ENCODE measurements around the gene C1orf21. TPM values are rescaled to one million over a fixed set of nuclear protein-coding genes. Genes with fewer than 3 reads are reported as not detected.

The C1orf21 gene
- total and polyA plus RNA-seq, 10 donors = 9.7 to 60.4 (median 26.7) TPM

DNA sequence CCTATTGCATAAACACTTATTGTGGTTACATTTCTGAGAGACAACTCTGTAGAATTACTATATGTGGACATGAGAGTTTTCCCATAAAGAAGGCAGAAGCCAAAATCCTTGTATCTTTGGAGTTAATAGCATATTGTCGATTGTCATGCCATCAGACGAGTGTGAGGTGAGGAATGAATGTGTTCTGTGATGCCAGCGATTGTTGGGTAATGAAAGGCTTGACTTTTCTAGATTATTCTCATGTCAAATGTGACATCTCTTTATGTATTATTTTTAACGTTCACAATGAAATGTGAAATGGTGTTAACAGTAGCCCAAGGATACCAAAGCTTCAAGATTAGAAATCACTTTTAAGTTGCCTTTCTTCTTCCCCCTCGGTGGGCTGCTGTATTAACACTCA lies 84.9 kb downstream of the C1orf21 start:
- DNase-seq = no peak
- no peak overlapping the region for H3K27ac ChIP-seq
- no peaks in the 10 kb centered on the region for H3K36me3 ChIP-seq
- H3K27me3 ChIP-seq (replicated peaks in 1 of 7) = no peaks in the 10 kb centered on the region
- intact Hi-C loops (cut with DNase I; ENCODE audit: low total_unique reads) = no loop called here
- H3K4me1 ChIP-seq = no peaks in the 10 kb centered on the region
- peaks cover 0 to 30% (median 18%) of the 10 kb centered on the region in 8 donors for H3K9me3 ChIP-seq
- no peak overlapping the region for H3K4me3 ChIP-seq
- WGBS, 5 donors = 86 to 89% (median 89%) methylated on average over 5 of the region's 5 CpGs
- TF ChIP-seq, protein P1, sequence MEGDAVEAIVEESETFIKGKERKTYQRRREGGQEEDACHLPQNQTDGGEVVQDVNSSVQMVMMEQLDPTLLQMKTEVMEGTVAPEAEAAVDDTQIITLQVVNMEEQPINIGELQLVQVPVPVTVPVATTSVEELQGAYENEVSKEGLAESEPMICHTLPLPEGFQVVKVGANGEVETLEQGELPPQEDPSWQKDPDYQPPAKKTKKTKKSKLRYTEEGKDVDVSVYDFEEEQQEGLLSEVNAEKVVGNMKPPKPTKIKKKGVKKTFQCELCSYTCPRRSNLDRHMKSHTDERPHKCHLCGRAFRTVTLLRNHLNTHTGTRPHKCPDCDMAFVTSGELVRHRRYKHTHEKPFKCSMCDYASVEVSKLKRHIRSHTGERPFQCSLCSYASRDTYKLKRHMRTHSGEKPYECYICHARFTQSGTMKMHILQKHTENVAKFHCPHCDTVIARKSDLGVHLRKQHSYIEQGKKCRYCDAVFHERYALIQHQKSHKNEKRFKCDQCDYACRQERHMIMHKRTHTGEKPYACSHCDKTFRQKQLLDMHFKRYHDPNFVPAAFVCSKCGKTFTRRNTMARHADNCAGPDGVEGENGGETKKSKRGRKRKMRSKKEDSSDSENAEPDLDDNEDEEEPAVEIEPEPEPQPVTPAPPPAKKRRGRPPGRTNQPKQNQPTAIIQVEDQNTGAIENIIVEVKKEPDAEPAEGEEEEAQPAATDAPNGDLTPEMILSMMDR (IDR thresholded peaks at IDR 0.05 in 8 of 11, conservative IDR thresholded peaks at IDR 0.05 in 3 of 11) = no peak
- no peak for TF ChIP-seq POLR2A (IDR thresholded peaks at IDR 0.05)
- no peak for TF ChIP-seq POLR2AphosphoS5 (IDR thresholded peaks at IDR 0.05)

DNA sequence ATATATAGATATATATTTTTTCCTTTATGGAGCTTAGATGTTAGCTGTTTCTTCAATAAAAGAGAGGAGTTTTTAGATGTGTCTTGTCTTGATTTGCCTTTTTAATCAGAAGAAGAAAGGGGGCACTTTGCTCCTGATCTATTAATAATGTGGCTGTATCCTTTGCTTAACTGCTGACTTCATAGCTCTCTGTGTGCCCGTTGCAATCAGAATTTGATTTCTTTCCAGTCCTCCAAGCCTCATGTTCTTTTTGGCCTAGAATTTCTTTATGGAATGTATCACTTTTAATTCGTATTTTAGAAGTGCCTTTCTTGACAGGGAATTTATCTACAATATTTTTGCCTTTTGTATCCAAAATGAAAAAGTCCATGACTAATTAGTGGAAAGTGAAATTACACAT lies 85.3 kb downstream of the C1orf21 start:
- intact Hi-C loops (cut with DNase I; ENCODE audit: low total_unique reads) = no loop called here
- DNase-seq = no peak
- H3K9me3 ChIP-seq = peaks cover 0 to 30% (median 18%) of the 10 kb centered on the region in 8 donors
- H3K27me3 ChIP-seq (replicated peaks in 1 of 7) = no peaks in the 10 kb centered on the region
- H3K4me1 ChIP-seq = no peaks in the 10 kb centered on the region
- WGBS, 5 donors = 62 to 80% (median 72%) methylated on average over 2 of the region's 2 CpGs
- no peak overlapping the region for H3K27ac ChIP-seq
- no peaks in the 10 kb centered on the region for H3K36me3 ChIP-seq
- TF ChIP-seq, protein P1 (IDR thresholded peaks at IDR 0.05 in 8 of 11, conservative IDR thresholded peaks at IDR 0.05 in 3 of 11) = no peak
- TF ChIP-seq POLR2A (IDR thresholded peaks at IDR 0.05) = no peak
- no peak for TF ChIP-seq POLR2AphosphoS5 (IDR thresholded peaks at IDR 0.05)
- H3K4me3 ChIP-seq = no peak overlapping the region

DNA sequence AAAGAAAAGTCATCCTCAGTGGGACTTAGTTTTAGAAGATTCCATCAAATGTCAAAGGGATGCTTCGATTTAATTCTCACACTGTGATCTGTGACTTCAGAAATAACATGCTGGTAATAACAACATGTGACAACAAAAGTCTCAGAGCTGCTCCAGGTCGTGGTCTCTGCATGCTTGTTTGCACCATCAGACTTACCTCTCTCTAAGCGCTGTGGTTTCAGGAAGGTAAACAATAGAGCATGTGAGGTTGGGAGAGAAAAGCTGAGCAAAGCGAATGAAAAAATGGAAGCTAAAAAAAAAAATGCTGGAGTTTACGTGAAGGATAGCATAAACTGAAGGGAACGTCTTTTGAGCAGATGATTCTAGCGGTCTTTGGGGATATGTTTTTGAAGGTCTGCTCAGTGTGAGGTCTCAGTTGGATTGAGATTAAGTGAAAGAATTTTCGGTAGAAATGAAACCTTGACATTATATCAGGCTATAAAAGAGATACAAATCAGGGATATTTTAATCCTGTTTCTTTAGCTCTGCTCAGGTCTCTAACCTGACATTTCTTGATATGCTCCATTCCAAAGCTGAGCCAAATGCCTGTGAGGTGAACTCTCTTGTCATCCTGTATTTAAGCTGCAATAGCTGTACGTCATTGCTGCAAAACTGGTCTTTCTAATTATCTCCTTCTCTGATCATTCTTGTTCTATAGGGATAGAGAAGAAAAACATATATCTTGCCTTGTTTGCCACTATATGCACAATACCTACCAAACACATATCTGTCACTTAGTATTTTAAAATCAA lies 86.5 kb downstream of the C1orf21 start:
- H3K4me1 ChIP-seq = no peaks in the 10 kb centered on the region
- 85 to 93% (median 91%) methylated on average over 9 of the region's 9 CpGs for WGBS, 5 donors
- H3K4me3 ChIP-seq = no peak overlapping the region
- TF ChIP-seq POLR2AphosphoS5 (IDR thresholded peaks at IDR 0.05) (no peak), POLR2A (IDR thresholded peaks at IDR 0.05) (no peak)
- TF ChIP-seq, protein P1 (IDR thresholded peaks at IDR 0.05 in 8 of 11, conservative IDR thresholded peaks at IDR 0.05 in 3 of 11) = no peak
- intact Hi-C loops (cut with DNase I; ENCODE audit: low total_unique reads) = no loop called here
- H3K27ac ChIP-seq = no peak overlapping the region
- H3K36me3 ChIP-seq = peaks cover 0 to 7% (median 0%) of the 10 kb centered on the region in 6 donors
- no peak for DNase-seq
- H3K9me3 ChIP-seq = peaks cover 0 to 30% (median 18%) of the 10 kb centered on the region in 8 donors
- H3K27me3 ChIP-seq (replicated peaks in 1 of 7) = no peaks in the 10 kb centered on the region

DNA sequence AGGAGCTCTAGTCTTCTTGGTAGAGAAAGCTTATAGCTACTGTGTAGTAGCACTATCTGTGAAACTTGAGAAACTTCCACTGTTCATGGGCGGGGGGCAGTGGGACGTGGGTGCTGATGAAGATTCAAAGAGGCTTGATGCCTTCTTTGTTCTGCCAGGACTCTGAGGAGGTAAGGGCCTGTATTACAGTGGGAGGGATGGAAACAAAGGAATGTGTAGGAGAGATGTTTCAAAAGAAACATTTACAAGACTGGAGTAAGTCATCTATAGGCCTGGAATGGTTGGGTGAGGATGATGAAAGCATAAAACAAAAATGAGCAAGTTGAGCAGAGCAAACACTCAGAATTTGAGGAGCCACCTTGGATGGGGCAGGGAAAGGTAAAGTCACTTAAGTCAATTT lies 89.4 kb downstream of the C1orf21 start:
- Histone ChIP-seq H3K27me3 (replicated peaks in 1 of 7) (no peaks in the 10 kb centered on the region), H3K9me3 (peaks cover 0 to 30% (median 18%) of the 10 kb centered on the region in 8 donors), H3K4me1 (no peaks in the 10 kb centered on the region), H3K4me3 (no peak overlapping the region), H3K27ac (no peak overlapping the region), H3K36me3 (peaks cover 0 to 11% (median 0%) of the 10 kb centered on the region in 6 donors)
- no peak for TF ChIP-seq POLR2AphosphoS5 (IDR thresholded peaks at IDR 0.05)
- TF ChIP-seq POLR2A (IDR thresholded peaks at IDR 0.05) = no peak
- TF ChIP-seq, protein P1 (IDR thresholded peaks at IDR 0.05 in 8 of 11, conservative IDR thresholded peaks at IDR 0.05 in 3 of 11) = no peak
- WGBS, 5 donors = 78 to 96% (median 93%) methylated on average over 2 of the region's 2 CpGs
- no peak for DNase-seq
- intact Hi-C loops (cut with DNase I; ENCODE audit: low total_unique reads) = no loop called here
